A673 (cell line): ENCODE results near the gene NUP93. TPM values are rescaled to one million over a fixed set of nuclear protein-coding genes. Genes with fewer than 3 reads are reported as not detected.

ENCODE experiments used
- BruUV-seq: library from RNA; stranded (reverse); fragments of 400-500 nt; replicated peaks from 2 replicates; lab custom pipeline; 2021; lab: Mats Ljungman, UMichigan
- CTCF ChIA-PET: fragments of 300-600 bp; sonication (Branson Sonifier 250); formaldehyde crosslinking; loops from one replicate; lab custom pipeline; 2022; ENCODE audit warnings: antibody characterized with exemption; lab: Charles Lee
- POLR2A ChIA-PET: fragments of 300-600 bp; sonication (Branson Sonifier 250); formaldehyde crosslinking; loops from one replicate; lab custom pipeline; 2022; ENCODE audit warnings: antibody characterized with exemption; ENCODE audit not compliant: low non-redundant PET; lab: Charles Lee
- DNase-seq: peaks from one replicate; pipeline ENCODE4 v3.0.0-alpha.2; 2015; ENCODE audit warnings: low spot score
- H3K27ac ChIP-seq: fragments of 200-600 bp; sonication (generic); 2 replicates; pipeline ENCODE4 v1.5.1; 2016; ENCODE audit warnings: mixed run types, low read depth, mild to moderate bottlenecking, mixed read lengths, antibody characterized with exemption, low read length; ENCODE audit not compliant: poor library complexity, severe bottlenecking
- H3K27me3 ChIP-seq: fragments of 200-600 bp; sonication (generic); replicated peaks from 2 replicates; pipeline ENCODE4 v1.6.1; 2017; ENCODE audit warnings: mixed run types, low read depth, mild to moderate bottlenecking, mixed read lengths, antibody characterized with exemption, low read length; ENCODE audit not compliant: insufficient read depth, poor library complexity
- H3K36me3 ChIP-seq: fragments of 200-600 bp; sonication (generic); 2 replicates; pipeline ENCODE4 v1.6.1; 2016; ENCODE audit warnings: mixed run types, mild to moderate bottlenecking, mixed read lengths, antibody characterized with exemption, low read length; ENCODE audit not compliant: insufficient read depth, poor library complexity, severe bottlenecking
- H3K4me1 ChIP-seq: fragments of 200-600 bp; sonication (generic); 2 replicates; pipeline ENCODE4 v1.6.1; 2017; ENCODE audit warnings: mixed run types, mild to moderate bottlenecking, mixed read lengths, antibody characterized with exemption, low read length; ENCODE audit not compliant: insufficient read depth, poor library complexity, severe bottlenecking
- H3K4me3 ChIP-seq: fragments of 200-600 bp; sonication (generic); 2 replicates; pipeline ENCODE4 v1.5.1; 2016; ENCODE audit warnings: low read depth, mixed run types, mild to moderate bottlenecking, mixed read lengths, low read length; ENCODE audit not compliant: poor library complexity, severe bottlenecking
- H3K9me3 ChIP-seq: fragments of 200-600 bp; sonication (generic); 2 replicates; pipeline ENCODE4 v1.6.1; 2016; ENCODE audit warnings: mixed run types, low read depth, mild to moderate bottlenecking, mixed read lengths, antibody characterized with exemption, low read length; ENCODE audit not compliant: poor library complexity, severe bottlenecking
- CTCF ChIP-seq: fragments of 300-800, 200-600 bp; sonication (generic); conservative IDR thresholded peaks from 2 replicates; pipeline ENCODE4 v1.5.1; 2017; ENCODE audit warnings: low read depth, mild to moderate bottlenecking, antibody characterized with exemption, low read length, moderate library complexity, mixed read lengths
- EZH2 ChIP-seq: fragments of 200-600 bp; sonication (generic); IDR thresholded peaks from 2 replicates; pipeline ENCODE4 v1.6.1; 2017; ENCODE audit warnings: borderline replicate concordance, low read depth, mild to moderate bottlenecking, mixed read lengths, antibody characterized with exemption, low read length; ENCODE audit not compliant: poor library complexity, severe bottlenecking
- intact Hi-C: fragments of 100-400 bp; cut with micrococcal nuclease; formaldehyde crosslinking; loops from one replicate; pipeline ENCODE4 v1.10.0; 2022; ENCODE audit not compliant: unreplicated experiment
- total RNA-seq: library from RNA; stranded (reverse); gene quantifications from 2 replicates; pipeline ENCODE4 v1.2.3, GENCODE V29; 2021

NUP93 gene
- total RNA-seq, 1 experiment from 2014 or later: 155 TPM

GRCh38 chr16:56852968-56853367 is 123.0 kb downstream of the NUP93 start:
- no peak for DNase-seq
- Histone ChIP-seq H3K4me1 (peaks cover 20% of the 10 kb centered on the region), H3K27me3 (no peaks in the 10 kb centered on the region), H3K4me3 (no peak overlapping the region), H3K36me3 (no peaks in the 10 kb centered on the region), H3K27ac (no peak overlapping the region), H3K9me3 (no peaks in the 10 kb centered on the region)
- TF ChIP-seq CTCF (no peak), EZH2 (no peak)
- no TSS peak for BruUV-seq
- POLR2A ChIA-PET: no interaction called here
- intact Hi-C loops: loop anchor here (5.0 kb wide), 1 partner anchor 276 kb away; no protein-coding TSS in a partner anchor
- CTCF ChIA-PET: no interaction called here

- no peaks in the 10 kb centered on the region for H3K27me3 ChIP-seq
- DNase-seq: no peak
- TF ChIP-seq EZH2: no peak
- TF ChIP-seq CTCF: no peak
- H3K36me3 ChIP-seq: no peaks in the 10 kb centered on the region
- H3K4me1 ChIP-seq: no peaks in the 10 kb centered on the region
- intact Hi-C loops: no loop called here
- H3K27ac ChIP-seq: no peak overlapping the region
- no peaks in the 10 kb centered on the region for H3K9me3 ChIP-seq
- BruUV-seq: no TSS peak
- ChIA-PET CTCF (no interaction called here), POLR2A (interaction anchor here (0.7 kb wide), 1 partner anchor 89 kb away, joined by 5 read pairs; no protein-coding TSS in a partner anchor)
- no peak overlapping the region for H3K4me3 ChIP-seq
Measured at GRCh38 chr16:56855201-56855600, 125.3 kb downstream of the NUP93 start.

DNA sequence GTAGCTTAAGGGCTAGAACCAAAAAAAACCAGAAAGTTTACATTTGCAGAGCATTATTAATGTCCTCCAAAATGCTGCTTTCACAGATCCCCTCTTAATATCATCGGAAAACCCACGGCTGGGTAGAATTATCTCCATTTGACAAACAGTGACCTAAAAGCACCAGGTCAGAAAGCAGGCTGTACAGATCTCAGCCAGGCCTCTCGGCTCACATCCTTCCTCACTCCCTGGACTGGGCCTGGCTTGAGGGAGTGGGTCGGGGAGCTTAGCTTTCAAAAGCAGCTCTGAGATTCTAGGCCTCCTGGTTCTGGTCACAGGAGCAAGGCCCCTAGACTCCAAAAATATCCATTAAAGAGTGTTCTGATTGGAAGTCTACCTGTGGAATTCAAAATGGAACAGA is 126.0 kb downstream of the NUP93 start:
- Histone ChIP-seq H3K36me3 (no peaks in the 10 kb centered on the region), H3K9me3 (no peaks in the 10 kb centered on the region), H3K4me3 (no peak overlapping the region), H3K4me1 (peaks cover under 1% of the 10 kb centered on the region), H3K27ac (no peak overlapping the region), H3K27me3 (no peaks in the 10 kb centered on the region)
- POLR2A ChIA-PET: interaction anchor here (0.7 kb wide), 1 partner anchor 88 kb away, joined by 5 read pairs; no protein-coding TSS in a partner anchor
- no peak for DNase-seq
- CTCF ChIA-PET: no interaction called here
- TF ChIP-seq EZH2 (no peak), CTCF (no peak)
- intact Hi-C loops: no loop called here
- no TSS peak for BruUV-seq
